ENCODE data around the gene CYBA. TPM values are rescaled to one million over a fixed set of nuclear protein-coding genes. Genes with fewer than 3 reads are reported as not detected.

Gene CYBA
- total RNA-seq, 2 donors from 2014 or later, result 188 to 220 TPM

DNA sequence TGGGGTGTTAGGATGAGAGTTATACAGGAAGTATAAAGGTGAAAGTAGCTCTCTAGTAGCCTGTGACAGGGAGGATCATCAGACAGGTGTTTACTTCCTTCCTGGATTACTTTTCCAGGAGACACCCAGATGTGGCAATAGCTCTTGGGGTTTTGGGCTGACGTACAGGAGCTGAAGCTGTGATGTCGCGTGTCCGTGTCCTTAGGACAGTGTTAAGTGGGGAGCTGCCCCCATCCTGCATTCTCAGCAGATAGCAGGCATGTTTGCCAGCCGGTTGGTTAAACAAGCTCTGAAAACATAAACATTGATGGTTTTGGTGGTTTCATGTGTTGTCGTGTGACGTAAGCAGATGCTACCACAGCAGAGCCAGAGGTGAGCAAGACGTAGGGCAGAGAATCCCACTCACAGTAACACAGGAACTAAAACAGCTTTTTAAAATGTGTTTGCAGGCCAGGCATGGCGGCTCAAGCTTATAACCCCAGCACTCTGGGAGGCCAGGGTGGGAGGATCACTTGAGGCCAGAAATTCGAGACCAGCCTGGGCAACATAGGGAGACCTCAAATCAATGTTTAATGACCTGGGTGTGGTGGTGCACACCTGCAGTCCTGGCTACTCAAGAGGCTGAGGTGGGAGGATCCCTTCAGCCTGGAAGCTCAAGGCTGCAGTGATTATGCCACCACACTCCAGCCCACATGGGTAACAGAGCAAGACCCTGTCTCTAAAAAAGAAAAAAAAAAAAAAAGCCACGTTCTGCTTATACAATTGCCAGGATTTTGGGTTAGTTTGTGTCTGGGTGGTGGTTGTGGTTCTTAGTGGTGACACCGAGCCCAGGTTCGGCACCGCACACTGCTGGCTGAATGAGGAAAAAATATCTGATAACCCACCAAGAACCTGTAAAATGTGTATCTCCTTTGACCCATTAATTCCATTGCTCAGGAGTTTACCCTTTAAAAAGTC lies 30.7 kb downstream of the CYBA start:
- no peak overlapping the region for H3K4me3 Mint-ChIP-seq
- H3K27ac Mint-ChIP-seq, result peak overlapping the region; percentile 85

DNA sequence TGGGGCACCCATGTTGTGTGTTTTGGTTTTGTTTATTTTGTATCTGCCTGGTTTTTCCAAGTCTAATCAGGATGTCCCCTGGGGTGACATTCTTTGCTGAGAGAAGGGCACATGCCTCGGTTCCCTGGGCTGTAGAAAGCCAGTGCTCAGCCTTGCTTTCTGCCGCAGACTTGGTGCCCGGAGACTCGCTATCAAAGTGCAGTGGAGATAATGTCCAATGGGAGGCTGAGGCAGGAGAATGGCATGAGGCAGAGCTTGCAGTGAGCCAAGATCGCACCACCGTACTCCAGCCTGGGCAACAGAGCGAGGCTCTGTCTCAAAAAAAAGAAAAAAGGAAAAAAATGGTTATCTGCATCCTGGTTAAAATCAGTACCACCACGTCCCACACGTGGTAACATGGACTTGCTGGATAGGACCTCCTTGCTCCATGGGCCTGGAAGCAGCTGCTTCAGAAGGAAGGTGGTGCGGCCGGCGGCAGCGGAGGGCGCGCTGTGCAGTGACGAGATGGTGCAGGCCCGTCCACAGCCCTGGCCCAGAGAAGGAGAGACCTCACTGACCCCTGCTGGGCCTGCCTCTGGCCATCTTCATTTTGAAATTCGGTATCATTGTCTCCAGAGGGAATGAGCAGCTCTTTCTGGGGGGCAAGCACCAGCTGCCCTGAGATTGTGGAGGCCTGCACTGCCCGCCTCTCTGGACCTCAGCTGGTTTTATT lies 31.7 kb downstream of the CYBA start:
- H3K27me3 ChIP-seq (ENCODE audit: control insufficient read depth, insufficient read depth, low read length, poor library complexity, severe bottlenecking), result no peaks in the 10 kb centered on the region
- DNase-seq, result no peak
- no peak overlapping the region for H3K4me3 ChIP-seq (ENCODE audit: low read length)
- peak overlapping the region; percentile 85 for H3K27ac Mint-ChIP-seq
- H3K4me1 ChIP-seq (ENCODE audit: control insufficient read depth, insufficient read depth, low read length), result peaks cover 33% of the 10 kb centered on the region
- peaks cover 41% of the 10 kb centered on the region for H3K36me3 Mint-ChIP-seq (ENCODE audit: low read depth)
- H3K4me3 Mint-ChIP-seq, result no peak overlapping the region
- peaks cover 39% of the 10 kb centered on the region for H3K4me1 Mint-ChIP-seq
- no peaks in the 10 kb centered on the region for H3K9me3 ChIP-seq (ENCODE audit: control insufficient read depth, low read length)
- H3K27me3 Mint-ChIP-seq (ENCODE audit: insufficient read depth), result no peaks in the 10 kb centered on the region
- H3K36me3 ChIP-seq (ENCODE audit: control insufficient read depth, insufficient read depth, low read length), result peaks cover 52% of the 10 kb centered on the region
- 97% methylated on average over 17 to 19 of the region's 19 CpGs for WGBS, 2 experiments (ENCODE audit: insufficient coverage in 1 of 2, insufficient read length in 1 of 2)
- H3K27ac ChIP-seq (ENCODE audit: low read depth, low read length), result no peak overlapping the region
- no peaks in the 10 kb centered on the region for H3K9me3 Mint-ChIP-seq
- TF ChIP-seq, protein P1, sequence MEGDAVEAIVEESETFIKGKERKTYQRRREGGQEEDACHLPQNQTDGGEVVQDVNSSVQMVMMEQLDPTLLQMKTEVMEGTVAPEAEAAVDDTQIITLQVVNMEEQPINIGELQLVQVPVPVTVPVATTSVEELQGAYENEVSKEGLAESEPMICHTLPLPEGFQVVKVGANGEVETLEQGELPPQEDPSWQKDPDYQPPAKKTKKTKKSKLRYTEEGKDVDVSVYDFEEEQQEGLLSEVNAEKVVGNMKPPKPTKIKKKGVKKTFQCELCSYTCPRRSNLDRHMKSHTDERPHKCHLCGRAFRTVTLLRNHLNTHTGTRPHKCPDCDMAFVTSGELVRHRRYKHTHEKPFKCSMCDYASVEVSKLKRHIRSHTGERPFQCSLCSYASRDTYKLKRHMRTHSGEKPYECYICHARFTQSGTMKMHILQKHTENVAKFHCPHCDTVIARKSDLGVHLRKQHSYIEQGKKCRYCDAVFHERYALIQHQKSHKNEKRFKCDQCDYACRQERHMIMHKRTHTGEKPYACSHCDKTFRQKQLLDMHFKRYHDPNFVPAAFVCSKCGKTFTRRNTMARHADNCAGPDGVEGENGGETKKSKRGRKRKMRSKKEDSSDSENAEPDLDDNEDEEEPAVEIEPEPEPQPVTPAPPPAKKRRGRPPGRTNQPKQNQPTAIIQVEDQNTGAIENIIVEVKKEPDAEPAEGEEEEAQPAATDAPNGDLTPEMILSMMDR (conservative IDR thresholded peaks at IDR 0.05), result no peak
- H3K9ac ChIP-seq (ENCODE audit: extremely low read depth, low read length, poor library complexity, severe bottlenecking), result no peak overlapping the region

More for the DNA sequence above, 30.7 kb downstream of the CYBA start:
- WGBS, 2 experiments (ENCODE audit: insufficient coverage in 1 of 2, insufficient read length in 1 of 2), result 96 to 98% methylated on average over 8 to 14 of the region's 14 CpGs
- Histone ChIP-seq H3K4me3 (ENCODE audit: low read length) (no peak overlapping the region), H3K36me3 (ENCODE audit: control insufficient read depth, insufficient read depth, low read length) (peaks cover 61% of the 10 kb centered on the region), H3K9ac (ENCODE audit: extremely low read depth, low read length, poor library complexity, severe bottlenecking) (no peak overlapping the region), H3K4me1 (ENCODE audit: control insufficient read depth, insufficient read depth, low read length) (peaks cover 37% of the 10 kb centered on the region), H3K9me3 (ENCODE audit: control insufficient read depth, low read length) (no peaks in the 10 kb centered on the region), H3K27ac (ENCODE audit: low read depth, low read length) (no peak overlapping the region), H3K27me3 (ENCODE audit: control insufficient read depth, insufficient read depth, low read length, poor library complexity, severe bottlenecking) (no peaks in the 10 kb centered on the region)
- H3K27me3 Mint-ChIP-seq (ENCODE audit: insufficient read depth), result no peaks in the 10 kb centered on the region
- no peak for DNase-seq
- H3K9me3 Mint-ChIP-seq, result no peaks in the 10 kb centered on the region
- H3K4me1 Mint-ChIP-seq, result peaks cover 39% of the 10 kb centered on the region
- TF ChIP-seq, protein P1 (conservative IDR thresholded peaks at IDR 0.05), result no peak
- H3K36me3 Mint-ChIP-seq (ENCODE audit: low read depth), result peaks cover 45% of the 10 kb centered on the region

GRCh38 chr16:88618182-88618955 lies 32.5 kb downstream of the CYBA start:
- H3K27ac ChIP-seq (ENCODE audit: low read depth, low read length), result no peak overlapping the region
- H3K4me3 Mint-ChIP-seq, result no peak overlapping the region
- no peak overlapping the region for H3K4me3 ChIP-seq (ENCODE audit: low read length)
- TF ChIP-seq, protein P1 (conservative IDR thresholded peaks at IDR 0.05), result no peak
- H3K36me3 Mint-ChIP-seq (ENCODE audit: low read depth), result peaks cover 40% of the 10 kb centered on the region
- H3K27ac Mint-ChIP-seq, result peak overlapping the region; percentile 85
- H3K9me3 ChIP-seq (ENCODE audit: control insufficient read depth, low read length), result no peaks in the 10 kb centered on the region
- 79 to 92% methylated on average over 8 to 20 of the region's 20 CpGs for WGBS, 2 experiments (ENCODE audit: insufficient coverage in 1 of 2, insufficient read length in 1 of 2)
- no peaks in the 10 kb centered on the region for H3K27me3 ChIP-seq (ENCODE audit: control insufficient read depth, insufficient read depth, low read length, poor library complexity, severe bottlenecking)
- H3K9me3 Mint-ChIP-seq, result no peaks in the 10 kb centered on the region
- no peak overlapping the region for H3K9ac ChIP-seq (ENCODE audit: extremely low read depth, low read length, poor library complexity, severe bottlenecking)
- H3K4me1 Mint-ChIP-seq, result peaks cover 39% of the 10 kb centered on the region
- peaks cover 53% of the 10 kb centered on the region for H3K36me3 ChIP-seq (ENCODE audit: control insufficient read depth, insufficient read depth, low read length)
- H3K4me1 ChIP-seq (ENCODE audit: control insufficient read depth, insufficient read depth, low read length), result peaks cover 33% of the 10 kb centered on the region
- DNase-seq, result no peak
- no peaks in the 10 kb centered on the region for H3K27me3 Mint-ChIP-seq (ENCODE audit: insufficient read depth)
